CD1c-positive myeloid dendritic cell (primary cell): Measurements from ENCODE around the gene FGF16.
"Not testable (repeated sequence)": the region's sequence is repeated elsewhere in the genome, so short reads cannot be mapped to it uniquely, and the experiment has no call there.

Source experiments
- DNase-seq: peaks from one replicate; pipeline ENCODE4 v3.0.0-alpha.2; 2016; ENCODE audit errors: extremely low spot score

The FGF16 gene

DNA sequence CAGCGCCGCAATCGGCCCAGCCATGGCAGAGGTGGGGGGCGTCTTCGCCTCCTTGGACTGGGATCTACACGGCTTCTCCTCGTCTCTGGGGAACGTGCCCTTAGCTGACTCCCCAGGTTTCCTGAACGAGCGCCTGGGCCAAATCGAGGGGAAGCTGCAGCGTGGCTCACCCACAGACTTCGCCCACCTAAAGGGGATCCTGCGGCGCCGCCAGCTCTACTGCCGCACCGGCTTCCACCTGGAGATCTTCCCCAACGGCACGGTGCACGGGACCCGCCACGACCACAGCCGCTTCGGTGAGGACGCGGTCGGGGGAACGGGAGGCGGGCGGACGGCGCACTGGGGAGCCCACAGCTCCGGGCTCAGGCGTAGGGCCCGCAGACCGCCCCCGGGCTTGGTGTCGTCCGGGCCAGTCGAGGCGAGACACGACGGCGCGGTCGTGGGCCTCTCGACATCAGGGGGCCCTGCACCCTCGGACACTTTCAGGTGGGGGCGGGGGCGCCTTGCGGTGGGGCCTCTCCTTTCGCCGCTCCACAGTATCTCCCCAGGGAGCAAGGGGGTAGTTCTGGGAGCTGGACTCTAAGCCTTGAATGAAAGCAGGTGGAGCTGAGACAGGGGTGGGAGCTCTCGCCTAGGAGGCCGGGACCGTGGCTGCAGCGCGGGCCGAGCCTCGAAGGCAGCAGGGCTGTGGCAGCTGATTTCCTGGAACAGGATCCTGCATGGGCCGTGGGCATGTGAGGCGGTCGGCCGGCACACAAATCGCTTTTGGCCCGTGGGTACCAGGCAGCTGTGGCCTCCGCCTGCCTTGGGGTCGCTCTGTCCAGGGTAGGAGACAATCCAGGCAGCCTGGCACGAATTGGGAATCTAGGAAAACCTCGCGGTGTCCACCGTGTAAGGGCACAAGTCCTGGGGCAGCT, 722 bp downstream of the FGF16 start:
- no peak for DNase-seq

- DNase-seq, result no peak
Measured at GRCh38 chrX:77450415-77450814, 3.2 kb downstream of the FGF16 start.

- DNase-seq, result no peak
Measured at GRCh38 chrX:77450996-77451395, 3.8 kb downstream of the FGF16 start.

DNA sequence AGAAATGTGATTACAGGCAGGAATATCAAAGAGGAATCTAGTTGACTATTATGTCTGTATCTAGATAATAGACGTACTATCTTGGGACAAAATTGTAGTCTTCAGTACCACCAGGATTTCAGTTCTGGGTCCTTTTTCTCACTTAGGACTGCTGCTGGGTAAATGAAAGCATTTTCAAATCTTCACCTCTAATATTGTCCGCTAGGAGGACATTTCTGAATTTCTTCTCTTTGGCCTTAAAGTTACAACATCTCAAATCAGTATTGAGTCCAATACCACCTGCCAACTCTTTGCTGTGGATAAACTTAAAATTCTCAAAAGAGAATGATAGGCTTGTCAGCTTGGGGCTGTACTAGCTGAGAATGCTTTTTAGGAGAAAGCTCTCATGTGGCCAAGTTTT, 6.0 kb downstream of the FGF16 start:
- no peak for DNase-seq

DNA sequence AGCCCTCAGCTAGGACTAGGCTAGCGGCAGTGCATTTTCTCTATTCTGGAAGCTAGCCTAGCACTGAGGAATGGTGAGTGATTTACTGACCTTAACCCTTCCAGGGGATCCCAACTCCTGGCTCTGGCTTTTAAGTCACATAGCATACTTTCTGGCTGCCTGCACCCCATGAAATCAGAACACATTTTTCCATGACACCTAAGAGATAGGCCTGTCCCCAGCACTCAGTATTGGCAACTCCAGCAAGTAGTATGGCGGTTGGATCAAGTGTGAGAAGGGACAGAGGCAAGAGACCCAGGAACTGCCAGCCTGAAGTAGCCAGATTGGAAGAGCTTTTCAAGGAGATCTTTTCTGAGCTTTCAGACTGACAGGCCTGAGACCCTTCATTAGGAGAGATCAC, 8.2 kb downstream of the FGF16 start:
- DNase-seq, result no peak

DNA sequence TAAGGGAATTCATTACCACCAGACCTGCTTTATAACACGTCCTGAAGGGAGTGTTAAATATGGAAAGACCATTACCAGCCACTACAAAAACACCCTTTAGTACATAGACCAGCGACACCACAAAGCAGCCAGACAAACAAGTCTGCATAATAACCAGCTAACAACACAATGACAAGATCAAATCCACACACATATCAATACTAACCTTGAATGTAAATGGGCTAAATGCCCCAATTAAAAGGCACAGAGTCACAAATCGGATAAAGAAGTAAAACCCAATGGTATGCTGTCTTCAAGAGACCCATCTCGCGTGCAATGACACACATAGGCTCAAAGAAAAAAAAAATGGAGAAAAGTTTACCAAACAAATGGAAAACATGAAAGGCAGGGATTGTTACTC, 36.9 kb downstream of the FGF16 start:
- DNase-seq, result no peak

GRCh38 chrX:77493677-77494553, 46.7 kb downstream of the FGF16 start:
- DNase-seq, result no peak

DNA sequence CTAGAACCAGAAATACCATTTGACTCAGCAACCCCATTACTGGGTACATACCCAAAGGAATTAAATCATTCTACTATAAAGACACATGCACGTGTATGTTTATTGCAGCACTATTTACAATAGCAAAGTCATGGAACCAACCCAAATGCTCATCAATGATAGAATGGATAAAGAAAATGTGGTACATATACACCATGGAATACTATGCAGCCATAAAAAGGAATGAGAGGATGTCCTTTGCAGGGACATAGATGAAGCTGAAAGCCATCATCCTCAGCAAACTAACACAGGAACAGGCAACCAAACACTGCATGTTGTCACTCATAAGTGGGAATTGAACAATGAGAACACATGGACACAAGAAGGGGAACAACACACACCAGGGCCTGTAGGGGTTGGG, 53.0 kb downstream of the FGF16 start:
- DNase-seq, result not testable (repeated sequence)

GRCh38 chrX:77502951-77503525, 55.8 kb downstream of the FGF16 start:
- no peak for DNase-seq

GRCh38 chrX:77505227-77505626, 58.0 kb downstream of the FGF16 start:
- DNase-seq, result peak; percentile 7
